GM15510 (cell line): ENCODE measurements around the gene LYPD6B.

Experiments
- POLR2A ChIP-seq: IDR thresholded peaks from 3 replicates; pipeline ENCODE4 v1.6.1; 2011; ENCODE audit warnings: borderline replicate concordance; ENCODE audit not compliant: insufficient read length; ENCODE audit errors: extremely low read depth

The LYPD6B gene

DNA sequence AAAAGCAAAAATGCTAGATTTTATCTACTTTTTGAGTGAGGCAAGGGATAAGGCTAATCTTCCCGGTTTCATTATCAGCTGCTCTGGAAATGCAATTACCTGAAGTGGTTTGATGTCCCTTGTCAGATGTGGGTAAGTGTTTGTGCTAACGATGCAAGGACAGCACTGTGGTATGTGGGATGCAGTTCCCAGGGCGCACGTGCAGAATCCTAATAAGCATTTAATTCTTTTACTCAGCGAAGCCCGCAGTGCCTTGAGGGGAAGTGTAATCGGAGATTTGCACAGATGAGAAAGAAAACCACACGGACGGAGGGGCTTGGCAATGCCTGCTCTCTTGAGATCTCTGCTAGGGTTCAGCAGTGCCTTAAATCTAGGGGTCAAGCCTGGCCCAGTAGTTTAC, 183.4 kb downstream of the LYPD6B start:
- TF ChIP-seq POLR2A = no peak

DNA sequence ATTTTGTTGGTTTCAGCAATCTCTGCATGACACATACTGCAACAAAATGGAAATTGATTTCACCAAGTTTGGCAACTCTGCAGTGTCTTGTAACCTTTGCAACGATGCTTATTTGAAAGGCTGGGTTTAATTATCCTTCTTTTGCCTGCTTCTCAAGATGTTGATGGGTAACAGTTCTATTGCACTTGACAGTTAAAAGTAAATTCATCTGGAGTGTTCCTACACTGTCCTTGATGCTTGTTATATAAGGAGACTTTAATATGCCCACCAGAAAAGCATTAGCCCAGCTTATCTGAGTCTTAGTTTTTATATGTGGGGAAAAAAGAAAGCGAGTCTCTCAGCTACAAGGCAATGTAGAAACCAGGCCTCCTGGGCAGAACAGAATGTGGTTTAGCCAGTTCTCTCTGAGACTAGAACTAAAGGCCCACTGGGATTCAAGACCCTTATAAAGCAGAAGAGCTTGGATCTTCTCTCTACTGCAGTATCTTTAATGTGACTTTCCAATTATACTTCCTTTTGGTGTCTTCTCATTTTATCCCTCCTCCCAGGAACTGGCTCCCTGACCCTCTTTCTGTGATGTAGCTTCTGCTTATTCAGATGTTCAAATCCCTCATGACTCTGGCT, 185.1 kb downstream of the LYPD6B start:
- no peak for TF ChIP-seq POLR2A

DNA sequence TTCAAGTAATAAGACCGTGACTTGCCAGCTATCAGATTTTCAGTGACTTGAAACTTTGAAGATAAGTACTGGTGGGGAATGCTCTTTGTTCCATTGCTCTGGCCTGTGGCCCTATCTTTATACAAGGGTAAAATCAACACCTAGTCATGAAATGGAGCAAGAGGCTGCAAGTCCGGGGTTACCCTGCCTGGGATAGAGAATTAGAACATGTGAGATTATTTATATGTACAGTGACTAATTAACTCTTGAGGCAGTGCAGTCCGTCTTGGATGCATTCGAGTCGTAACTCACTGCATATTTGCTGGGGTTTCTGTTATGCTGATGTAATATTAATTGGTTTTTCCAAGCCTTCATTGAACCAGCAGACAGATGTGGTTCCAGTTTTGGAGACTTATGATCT, 186.0 kb downstream of the LYPD6B start:
- TF ChIP-seq POLR2A = no peak

DNA sequence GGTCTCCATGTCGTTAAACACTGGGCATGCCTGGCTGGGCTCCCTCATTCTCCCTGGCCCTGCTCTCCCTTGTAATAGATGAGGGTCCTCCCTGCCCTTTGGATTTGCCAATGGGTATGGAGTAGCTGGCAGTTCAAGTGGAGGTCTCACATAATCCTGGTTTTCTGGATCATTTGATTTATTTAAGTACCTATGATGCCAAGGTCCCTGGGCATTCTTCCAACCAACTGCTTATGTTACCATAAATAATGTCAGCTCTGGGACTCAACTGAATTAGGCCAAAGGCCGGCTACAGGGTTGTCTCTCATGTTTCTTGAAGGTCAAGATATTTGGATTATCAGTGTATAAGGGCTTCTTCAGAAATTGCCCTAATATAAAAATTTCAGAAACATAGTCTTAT, 186.9 kb downstream of the LYPD6B start:
- no peak for TF ChIP-seq POLR2A

DNA sequence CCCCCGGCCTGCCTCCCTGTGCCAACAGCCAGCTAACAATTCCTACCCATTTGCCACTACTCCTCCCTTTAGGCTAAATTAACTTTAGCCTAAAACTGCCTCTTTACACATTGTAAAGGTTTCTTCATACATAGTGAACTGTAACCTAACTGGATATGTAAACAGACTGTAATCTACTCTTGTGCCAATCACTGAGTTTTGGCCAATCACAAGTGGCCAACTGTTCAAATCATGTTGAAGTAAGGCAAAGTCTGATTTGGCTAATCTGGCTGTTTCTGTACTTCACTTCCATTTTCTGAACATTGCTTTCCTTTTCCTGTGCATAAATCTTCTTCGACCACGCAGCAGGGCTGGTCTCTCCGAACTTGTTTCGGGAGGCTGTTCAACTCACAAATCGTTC, 188.3 kb downstream of the LYPD6B start:
- TF ChIP-seq POLR2A = no peak

DNA sequence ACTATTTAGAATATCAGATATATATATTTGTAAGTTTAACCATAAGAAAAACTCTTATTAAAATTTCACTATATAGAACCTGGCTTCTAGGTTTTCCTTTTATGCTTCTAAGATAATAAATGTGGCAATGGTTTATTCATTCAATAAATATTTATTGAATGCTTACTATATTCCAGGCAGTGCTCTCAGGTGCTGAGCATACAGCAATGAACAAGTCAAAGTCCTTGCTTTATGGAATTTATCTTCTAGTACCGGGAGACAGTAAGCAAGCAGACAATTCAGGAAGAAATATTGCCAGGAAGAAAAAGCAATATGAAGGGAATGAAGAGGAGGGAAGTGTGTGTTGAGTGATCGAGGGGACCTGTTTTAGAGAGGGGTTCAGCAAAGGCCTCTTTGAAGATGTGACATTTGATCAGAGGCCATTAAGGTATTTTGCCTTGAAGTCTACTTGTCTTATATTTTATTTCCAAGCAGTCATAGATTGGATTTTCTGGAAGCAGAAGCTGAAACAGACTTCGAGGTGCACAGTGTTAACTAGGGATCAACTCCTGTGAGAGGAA, 197.4 kb downstream of the LYPD6B start:
- no peak for TF ChIP-seq POLR2A

DNA sequence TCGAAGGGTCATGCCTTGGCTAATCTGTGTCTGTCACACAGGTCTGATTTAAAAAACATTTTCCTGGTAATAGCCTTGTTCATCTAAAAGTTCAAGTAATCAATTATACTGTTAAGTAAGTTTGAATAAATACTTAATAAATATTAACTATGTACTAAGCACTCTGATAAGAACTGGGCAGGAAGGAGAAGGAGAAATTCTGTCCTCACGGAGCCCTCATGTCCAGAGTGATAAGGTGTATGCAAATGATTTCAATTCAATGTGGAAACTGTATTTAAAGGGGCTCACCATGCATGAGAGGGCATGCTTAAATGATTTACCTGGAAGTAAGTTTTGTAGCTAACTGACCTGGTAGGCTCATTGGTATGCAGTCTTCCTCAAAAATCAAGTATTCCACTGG, 197.9 kb downstream of the LYPD6B start:
- no peak for TF ChIP-seq POLR2A

DNA sequence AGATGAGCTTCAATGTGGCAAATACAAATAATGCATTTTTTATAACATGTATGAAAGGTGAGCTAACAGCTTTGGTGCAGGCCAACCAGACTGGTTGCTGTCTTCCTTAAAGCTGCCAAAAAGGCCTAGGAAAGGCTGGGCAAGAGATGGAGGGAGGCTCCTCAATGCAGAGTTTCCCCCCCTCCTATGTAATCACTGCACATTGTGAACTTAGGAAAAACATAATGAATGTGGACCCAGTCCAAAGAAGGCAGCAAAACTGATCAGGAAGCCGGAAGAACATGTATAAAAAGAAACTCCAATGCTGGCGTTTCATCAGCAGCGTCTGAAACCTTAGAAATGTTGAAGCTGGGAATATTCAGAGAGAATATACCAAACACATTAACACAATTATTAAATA, 207.7 kb downstream of the LYPD6B start:
- no peak for TF ChIP-seq POLR2A

DNA sequence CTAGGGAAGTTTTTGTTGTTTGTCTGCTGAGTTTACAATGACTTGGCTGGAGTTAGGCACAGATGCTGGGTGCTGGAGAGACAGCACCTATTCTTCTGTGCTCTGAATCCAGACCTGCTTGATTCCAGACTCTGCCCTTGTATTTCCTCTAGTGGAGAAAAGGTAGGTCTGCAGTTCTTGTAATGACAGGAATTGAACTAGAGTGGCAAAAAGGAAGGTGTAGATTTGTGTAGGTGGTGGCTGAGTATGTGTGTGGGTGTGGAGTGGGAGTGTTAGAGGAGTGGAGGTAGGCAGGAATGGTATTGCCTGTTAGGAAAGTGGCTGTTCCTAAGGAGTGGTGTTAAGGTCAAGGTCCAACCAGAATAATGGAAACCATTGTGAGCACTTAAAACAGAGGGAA, 220.0 kb downstream of the LYPD6B start:
- no peak for TF ChIP-seq POLR2A

DNA sequence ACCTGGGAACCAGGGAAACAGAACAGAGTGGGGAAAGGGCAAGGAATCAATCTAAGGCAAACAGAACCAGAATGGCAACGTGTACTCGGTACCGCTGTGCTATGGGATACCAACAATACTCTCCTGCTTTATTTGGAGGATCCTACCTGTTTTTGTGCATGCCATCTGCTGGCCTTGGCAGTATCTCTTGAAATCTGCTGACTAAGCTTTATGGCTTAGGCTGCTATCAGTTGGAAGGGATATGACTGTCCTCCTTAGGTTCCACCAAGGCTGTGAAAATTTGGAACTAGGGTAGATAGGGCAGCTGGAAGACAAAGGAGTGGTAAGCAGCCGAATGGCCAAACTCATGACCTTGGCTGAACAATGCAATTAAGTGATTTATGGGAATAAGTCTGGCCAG, 220.6 kb downstream of the LYPD6B start:
- TF ChIP-seq POLR2A = no peak

DNA sequence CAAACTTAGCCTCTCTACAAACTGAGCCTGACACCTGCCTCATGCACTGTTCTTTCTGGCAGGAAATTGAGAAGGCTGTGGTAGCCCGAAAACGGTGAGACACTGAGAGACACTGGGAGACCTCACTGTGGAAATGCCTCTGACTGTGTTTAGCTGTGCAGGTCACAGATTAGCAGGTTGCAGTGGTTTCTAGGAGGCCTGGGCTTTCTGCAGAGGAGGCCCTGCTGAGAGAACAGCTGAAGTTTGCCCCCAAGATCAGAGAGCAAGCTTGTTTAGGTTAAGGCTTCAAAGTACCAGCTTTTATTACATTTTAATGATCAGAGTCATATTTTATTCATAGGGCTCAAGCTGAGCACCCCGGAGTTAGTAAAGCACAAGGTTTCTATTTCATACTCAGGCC, 223.2 kb downstream of the LYPD6B start:
- TF ChIP-seq POLR2A = no peak
